Ishikawa (cell line): ENCODE measurements around the gene MTHFD1L.

ENCODE experiments used
- CEBPB ChIP-seq: IDR thresholded peaks from 2 replicates; pipeline ENCODE4 v1.6.1; 2012
- CREB1 ChIP-seq: IDR thresholded peaks from 2 replicates; pipeline ENCODE4 v1.6.1; 2012; ENCODE audit warnings: low read depth
- EGR1 ChIP-seq: IDR thresholded peaks from 2 replicates; pipeline ENCODE4 v1.6.1; 2012
- EP300 ChIP-seq: IDR thresholded peaks from 2 replicates; pipeline ENCODE4 v1.6.1; 2012; ENCODE audit warnings: borderline replicate concordance
- FOXM1 ChIP-seq: IDR thresholded peaks from 2 replicates; pipeline ENCODE4 v1.6.1; 2012; ENCODE audit warnings: low read depth, borderline replicate concordance
- NFIC ChIP-seq: IDR thresholded peaks from 2 replicates; pipeline ENCODE4 v1.6.1; 2012
- RAD21 ChIP-seq: IDR thresholded peaks from 2 replicates; pipeline ENCODE4 v1.6.1; 2012; ENCODE audit warnings: low read depth
- REST ChIP-seq: IDR thresholded peaks from 2 replicates; pipeline ENCODE4 v1.6.1; 2012; ENCODE audit warnings: low read depth, mild to moderate bottlenecking
- TAF1 ChIP-seq: IDR thresholded peaks from 2 replicates; pipeline ENCODE4 v1.6.1; 2012; ENCODE audit warnings: low read depth, mild to moderate bottlenecking
- TCF12 ChIP-seq: IDR thresholded peaks from 2 replicates; pipeline ENCODE4 v1.6.1; 2012; ENCODE audit warnings: low read depth
- TEAD4 ChIP-seq: IDR thresholded peaks from 2 replicates; pipeline ENCODE4 v1.6.1; 2012
- YY1 ChIP-seq: IDR thresholded peaks from 2 replicates; pipeline ENCODE4 v1.6.1; 2012; ENCODE audit warnings: low read depth
- ZBTB7A ChIP-seq: IDR thresholded peaks from 2 replicates; pipeline ENCODE4 v1.6.1; 2012; ENCODE audit warnings: low read depth
- TF ChIP-seq, protein P1 (sequence below): IDR thresholded peaks from 2 replicates; pipeline ENCODE4 v1.6.1; 2012
- TF ChIP-seq, protein P2 (sequence below): IDR thresholded peaks from 2 replicates; pipeline ENCODE4 v1.6.1; 2012

Gene MTHFD1L

GRCh38 chr6:150981095-150981494 lies 115.6 kb downstream of the MTHFD1L start:
- TF ChIP-seq RAD21, result no peak
- TF ChIP-seq, protein P1, sequence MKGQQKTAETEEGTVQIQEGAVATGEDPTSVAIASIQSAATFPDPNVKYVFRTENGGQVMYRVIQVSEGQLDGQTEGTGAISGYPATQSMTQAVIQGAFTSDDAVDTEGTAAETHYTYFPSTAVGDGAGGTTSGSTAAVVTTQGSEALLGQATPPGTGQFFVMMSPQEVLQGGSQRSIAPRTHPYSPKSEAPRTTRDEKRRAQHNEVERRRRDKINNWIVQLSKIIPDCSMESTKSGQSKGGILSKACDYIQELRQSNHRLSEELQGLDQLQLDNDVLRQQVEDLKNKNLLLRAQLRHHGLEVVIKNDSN, result no peak
- no peak for TF ChIP-seq EP300
- TF ChIP-seq EGR1, result no peak
- TF ChIP-seq REST, result no peak
- no peak for TF ChIP-seq CEBPB
- TF ChIP-seq CREB1, result no peak
- no peak for TF ChIP-seq TCF12
- TF ChIP-seq NFIC, result no peak

DNA sequence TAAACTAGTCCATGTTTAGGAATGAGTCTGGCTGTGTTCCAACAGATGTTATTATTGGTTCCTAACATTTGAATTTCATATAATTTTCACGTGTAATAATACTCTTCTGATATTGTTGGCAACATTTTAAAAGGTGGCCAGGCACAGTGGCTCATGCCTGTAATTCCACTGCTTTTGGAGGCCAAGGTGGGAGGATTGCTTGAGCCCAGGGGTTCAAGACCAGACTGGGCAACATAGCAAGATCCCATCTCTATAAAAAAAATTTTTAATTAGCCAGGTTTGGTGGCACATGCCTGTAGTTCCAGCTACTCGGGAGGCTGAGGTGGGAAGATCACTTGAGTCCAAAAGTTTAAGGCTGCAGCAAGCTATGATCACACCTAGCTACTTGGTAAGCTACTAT lies 116.2 kb downstream of the MTHFD1L start:
- no peak for TF ChIP-seq CEBPB
- TF ChIP-seq CREB1, result no peak
- TF ChIP-seq ZBTB7A, result no peak

DNA sequence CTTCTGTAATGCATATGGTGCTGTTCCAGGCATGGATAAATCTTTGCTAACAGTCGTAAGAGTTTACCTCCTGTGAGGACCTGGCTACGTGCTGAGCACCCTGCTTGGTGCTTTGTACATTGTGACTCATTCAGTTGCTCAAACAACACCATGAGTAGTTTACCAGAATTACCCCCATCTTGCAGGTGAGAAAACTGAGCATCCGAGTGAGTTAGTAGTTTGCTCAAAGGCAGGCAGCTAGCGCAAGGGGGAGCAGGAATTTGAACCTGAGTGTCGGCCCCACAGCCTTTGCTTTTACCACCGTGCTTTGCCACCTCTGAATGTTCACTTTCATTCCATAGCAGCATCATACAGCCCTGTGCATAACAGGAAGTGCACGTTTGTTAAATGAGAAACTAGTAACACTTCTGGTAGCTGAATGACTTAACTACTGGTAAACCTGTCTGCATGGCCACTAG lies 121.9 kb downstream of the MTHFD1L start:
- TF ChIP-seq CREB1 (no peak), NFIC (no peak), ZBTB7A (no peak), EGR1 (no peak), CEBPB (no peak), EP300 (no peak), REST (no peak), FOXM1 (no peak), TCF12 (no peak), TAF1 (no peak), YY1 (no peak), RAD21 (no peak), TEAD4 (no peak)
- TF ChIP-seq, protein P1, result no peak
- TF ChIP-seq, protein P2, sequence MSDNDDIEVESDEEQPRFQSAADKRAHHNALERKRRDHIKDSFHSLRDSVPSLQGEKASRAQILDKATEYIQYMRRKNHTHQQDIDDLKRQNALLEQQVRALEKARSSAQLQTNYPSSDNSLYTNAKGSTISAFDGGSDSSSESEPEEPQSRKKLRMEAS, result no peak

DNA sequence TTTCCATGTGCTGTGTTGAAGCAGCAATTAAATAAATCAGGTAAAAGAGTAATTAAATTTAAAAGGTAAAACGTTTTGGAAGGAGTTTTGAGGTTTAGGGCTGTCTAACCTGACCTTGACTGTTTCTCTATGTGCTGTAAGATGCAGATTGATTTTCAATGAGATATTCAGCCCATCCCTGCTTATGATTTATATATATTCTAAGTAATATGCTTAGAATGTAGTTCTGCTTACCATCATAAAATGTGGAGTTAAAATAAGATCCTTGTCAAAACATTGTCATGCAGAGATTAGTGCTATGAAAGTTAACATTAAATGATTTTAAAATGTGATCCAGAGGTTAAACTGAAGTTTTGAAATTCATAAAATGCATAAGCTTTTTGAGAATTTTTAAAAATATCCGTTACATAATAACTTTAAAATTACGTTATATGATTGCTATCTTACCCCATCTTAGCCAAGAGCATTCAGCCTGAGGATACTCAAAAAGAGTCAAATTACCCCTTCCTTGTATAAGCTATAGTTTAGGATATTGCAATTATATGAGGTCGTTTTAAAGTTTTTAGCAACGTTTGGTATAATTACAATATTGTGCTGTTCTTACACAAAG lies 122.5 kb downstream of the MTHFD1L start:
- TF ChIP-seq NFIC (no peak), RAD21 (no peak), TAF1 (no peak), TEAD4 (no peak), FOXM1 (no peak), CEBPB (no peak), EP300 (no peak), EGR1 (no peak), YY1 (no peak), ZBTB7A (no peak), REST (no peak), CREB1 (no peak), TCF12 (no peak)
- TF ChIP-seq, protein P1, result no peak
- TF ChIP-seq, protein P2, result no peak
